Activated gamma-delta T cell (primary cell): ENCODE data around the gene CUEDC1.

Source experiments
- DNase-seq: peaks from one replicate; lab custom pipeline; 2025; lab: John Stamatoyannopoulos, UW

CUEDC1 gene

GRCh38 chr17:57957120-57957850 is 2.1 kb upstream of the CUEDC1 start:
- no peak for DNase-seq

DNA sequence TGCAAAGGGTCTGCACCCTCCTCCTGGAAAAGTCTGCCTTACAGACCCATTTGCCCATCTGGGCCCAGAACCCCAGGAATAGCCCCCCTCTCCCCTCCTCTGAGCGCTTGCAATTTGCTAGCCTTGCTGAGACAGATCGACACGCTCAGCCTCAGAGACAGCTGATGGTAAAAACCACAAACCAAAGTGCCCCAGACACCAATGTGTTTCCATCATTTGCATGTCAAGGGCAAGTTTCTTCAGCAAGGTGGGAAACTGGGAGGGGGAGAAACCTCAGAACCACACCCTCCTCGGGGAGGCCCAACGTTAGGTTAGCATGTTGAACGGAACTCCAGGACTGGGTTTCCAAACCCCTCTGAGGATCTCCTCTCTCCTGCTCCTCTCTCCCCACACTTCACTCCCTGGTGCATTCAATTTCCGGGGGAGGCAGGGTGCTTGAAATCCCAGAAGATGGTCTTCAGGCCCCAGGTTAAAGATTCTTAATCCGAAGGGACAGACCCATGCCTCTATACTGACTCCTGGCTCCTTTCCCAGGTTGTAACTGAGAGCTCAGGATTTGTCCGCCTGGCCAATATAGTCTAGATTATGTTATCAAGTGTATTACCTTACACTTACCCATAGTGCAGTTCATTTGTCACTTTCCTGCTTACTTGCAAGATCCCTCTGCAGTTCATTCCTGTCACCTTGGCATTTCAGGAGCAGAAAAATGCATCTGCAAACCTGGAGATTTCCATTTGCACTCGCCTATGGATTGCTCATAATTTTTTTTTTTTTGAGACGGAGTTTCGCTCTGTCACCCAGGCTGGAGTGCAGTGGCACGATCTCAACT is 1.3 kb upstream of the CUEDC1 start:
- no peak for DNase-seq

DNA sequence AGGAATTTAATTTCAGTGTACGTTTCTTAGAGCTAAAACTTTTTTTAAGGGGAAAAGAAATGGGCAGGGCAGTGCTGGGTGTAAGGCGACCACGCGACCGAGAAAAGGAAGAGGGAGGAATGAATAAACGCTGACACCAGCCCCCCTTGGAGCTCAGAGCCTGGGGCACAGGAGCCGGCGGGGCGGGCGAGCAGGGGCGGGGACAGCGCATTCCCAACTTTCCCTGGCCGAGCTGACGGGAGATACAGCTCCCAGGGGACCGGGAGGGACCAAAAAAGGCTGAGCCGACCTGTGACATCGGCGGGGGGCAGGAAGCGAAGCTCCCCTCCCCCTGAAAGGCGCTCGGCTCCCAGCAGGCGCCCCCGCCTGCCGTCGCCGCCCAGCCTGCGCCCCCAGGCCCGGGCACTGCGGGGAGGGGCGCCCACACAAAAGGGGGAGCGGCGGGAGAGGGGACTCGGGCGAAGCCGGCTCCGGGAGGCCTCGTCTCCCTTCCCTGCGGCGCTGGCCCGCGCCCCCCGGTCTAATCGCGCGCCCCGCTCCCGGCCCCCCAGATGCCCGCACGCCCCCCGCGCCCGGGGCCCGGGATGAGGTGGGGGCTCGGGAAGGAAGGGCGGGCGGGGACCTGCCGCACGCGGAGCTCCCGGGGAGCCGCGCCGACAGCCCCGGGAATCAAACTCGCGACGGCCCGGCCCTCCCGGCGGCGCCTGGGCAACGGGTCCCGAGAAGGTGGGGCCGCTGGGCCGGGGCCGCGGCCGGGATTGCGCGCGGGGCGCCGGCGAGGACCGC is 622 bp downstream of the CUEDC1 start:
- DNase-seq = no peak

GRCh38 chr17:57953705-57954396 is 1.4 kb downstream of the CUEDC1 start:
- no peak for DNase-seq

- DNase-seq = no peak
Observed at GRCh38 chr17:57953219-57953618, 2.0 kb downstream of the CUEDC1 start.

- no peak for DNase-seq
Observed at GRCh38 chr17:57949649-57950048, 5.6 kb downstream of the CUEDC1 start.

- DNase-seq = no peak
Observed at GRCh38 chr17:57948555-57949420, 6.4 kb downstream of the CUEDC1 start.

- no peak for DNase-seq
Observed at GRCh38 chr17:57948169-57948554, 7.0 kb downstream of the CUEDC1 start.

- no peak for DNase-seq
Observed at GRCh38 chr17:57947369-57947768, 7.8 kb downstream of the CUEDC1 start.

DNA sequence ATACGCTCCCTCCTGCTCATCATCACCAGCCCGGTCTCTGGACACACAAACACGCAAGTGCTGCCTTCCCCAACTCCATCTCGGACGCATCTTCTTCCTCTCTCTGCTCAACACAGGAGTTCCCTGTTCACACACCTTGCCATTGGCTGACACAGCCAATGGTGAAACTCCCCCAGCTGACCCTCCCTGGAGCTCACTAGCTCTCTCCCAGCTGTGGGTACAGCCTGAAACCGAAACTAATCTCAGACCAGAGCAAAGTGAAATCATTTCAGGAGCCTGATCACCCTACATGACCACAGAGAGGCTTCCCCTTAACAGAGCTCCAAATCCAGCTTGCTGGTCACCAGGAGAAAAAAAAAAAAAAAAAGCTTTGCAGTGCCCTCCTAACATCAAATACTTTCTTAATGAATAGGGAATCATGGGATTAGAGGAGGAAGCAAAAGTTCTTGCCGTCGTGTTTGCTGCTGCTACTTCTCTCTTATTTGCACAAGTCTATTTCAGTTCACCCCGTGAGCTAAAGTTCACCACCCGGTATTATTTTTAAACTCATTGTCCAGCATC is 8.3 kb downstream of the CUEDC1 start:
- DNase-seq = no peak

DNA sequence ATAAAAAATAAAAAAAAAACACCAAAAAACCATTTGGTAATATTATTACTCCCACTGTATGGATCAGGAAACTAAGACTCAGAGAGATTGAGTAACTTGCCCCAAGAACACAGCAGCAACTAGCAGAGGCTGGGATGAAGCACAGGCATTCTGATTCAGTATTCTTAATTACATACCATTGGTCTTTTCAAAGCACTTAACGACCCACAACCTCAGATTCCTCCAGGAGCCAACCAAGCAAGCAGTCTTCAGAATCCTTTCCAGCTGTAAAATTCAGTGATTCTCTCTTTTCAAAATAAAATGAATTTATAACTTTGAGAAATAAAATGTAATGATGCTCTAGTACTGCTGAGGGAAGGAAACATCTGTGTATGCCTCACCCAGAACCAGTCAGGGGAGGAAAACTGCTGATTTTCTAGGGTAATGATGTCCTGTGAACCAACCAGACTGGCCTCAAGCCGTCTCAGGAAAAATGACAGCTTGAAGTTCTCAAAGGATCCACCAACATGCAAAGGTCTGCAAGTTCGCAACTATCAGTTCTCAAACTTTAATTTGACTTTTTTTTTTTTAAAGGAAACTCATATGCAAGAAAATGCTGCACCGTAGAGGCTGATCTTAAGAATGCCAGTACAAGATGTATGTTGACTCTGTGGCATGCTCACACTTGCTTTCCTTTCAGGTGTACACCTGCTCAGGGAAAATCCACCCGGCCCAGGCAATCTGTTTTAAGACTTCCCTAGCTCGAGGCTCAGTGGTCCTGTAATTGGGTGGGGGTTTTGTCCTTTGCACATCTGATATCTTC is 9.0 kb downstream of the CUEDC1 start:
- DNase-seq = no peak

GRCh38 chr17:57944908-57945307 is 10.3 kb downstream of the CUEDC1 start:
- DNase-seq = no peak

DNA sequence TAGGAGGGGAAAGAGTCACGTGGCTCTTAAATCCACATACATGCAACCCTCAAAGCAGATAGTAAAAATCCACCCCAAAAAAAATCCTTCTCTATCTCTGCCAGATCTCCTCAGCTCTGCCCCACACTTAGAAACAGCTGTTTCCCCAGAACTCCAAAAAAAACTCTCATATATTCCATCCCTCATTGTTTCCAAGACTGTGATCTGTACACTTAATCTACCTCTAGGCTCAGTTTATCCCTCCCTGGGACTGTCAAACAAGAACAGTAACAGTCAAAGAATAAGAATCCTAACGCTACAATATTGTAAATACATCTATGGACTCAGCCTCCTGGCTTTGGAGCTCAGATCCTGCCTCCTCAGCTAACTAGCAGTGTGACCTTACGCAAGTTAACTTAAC is 11.6 kb downstream of the CUEDC1 start:
- no peak for DNase-seq

GRCh38 chr17:57943140-57943539 is 12.1 kb downstream of the CUEDC1 start:
- DNase-seq = no peak

DNA sequence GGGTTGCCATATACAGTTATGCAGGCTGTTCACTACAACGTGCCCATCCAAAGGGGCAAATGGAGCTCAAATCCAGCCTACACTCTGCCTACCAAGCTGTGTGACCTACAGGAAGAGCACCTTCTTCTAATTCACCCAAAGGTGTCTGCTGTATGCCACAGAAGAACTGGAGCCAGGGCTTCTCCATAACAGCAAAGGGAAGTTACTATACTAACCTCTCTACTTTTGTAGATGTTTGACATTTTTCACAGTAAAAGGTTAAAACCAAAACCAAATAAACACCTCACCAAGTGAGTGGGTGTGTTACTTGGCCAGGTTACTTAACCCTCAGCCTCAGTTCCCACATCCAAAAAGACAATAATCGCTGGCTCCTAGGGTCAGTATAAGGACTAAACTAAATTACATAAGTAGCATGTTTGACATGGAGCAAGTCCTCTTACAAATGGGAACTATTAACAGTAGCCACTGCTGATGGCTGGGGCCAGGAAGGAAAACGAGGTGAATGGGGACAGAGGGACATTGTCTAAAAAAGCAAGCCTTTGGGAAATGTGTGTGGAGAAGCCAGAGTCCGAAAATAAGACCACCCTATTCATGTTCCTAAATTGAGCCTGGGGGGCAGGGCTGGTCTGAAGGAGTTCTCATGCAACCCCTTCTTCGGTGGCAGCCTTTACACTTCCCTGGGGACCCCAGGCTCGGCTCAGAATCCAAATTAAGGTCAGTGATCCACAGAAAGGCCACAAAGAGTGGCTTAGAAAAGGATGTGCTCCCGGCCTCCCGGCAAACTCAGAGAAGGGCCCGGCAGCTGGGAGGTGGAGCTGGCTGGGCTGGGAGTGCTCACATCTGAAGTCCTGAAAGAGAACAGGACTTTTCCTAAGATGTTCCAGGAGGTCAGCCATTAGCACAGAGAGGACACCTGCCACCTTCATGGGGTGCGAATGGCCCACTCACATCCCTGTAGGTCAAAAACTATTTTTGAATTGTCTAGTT is 13.5 kb downstream of the CUEDC1 start:
- no peak for DNase-seq

DNA sequence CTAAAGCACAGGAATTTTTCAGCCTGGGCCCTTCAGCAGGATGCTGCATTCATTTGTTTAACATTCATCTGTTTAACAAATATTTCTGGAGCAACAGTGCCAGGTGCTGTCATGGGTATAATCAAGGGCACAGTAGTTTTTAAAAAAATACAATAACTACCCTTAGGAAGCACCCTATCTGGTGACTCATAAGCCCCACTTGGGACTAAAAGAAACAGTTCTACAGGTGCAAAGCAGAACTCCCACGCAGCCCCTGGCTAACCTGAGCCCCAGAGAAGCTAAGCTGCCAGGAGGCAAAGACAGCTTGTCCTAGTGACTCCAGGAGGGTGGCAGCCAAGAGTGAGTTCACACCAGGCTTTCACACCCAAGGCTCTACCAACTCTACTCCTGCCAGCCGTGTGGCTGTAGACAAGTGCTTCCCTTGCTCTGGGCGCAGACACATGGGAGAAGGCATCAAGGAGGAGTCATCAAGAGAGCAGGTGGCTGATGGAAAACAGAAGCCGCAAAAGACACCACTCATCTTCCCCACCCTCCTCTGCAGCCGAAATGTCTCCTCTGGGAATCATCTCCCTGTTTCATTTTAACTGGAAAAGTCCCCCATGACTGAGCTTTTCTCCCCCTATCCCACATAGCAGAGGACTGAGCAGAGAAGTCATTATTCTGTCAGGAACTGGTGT is 14.4 kb downstream of the CUEDC1 start:
- DNase-seq = no peak

DNA sequence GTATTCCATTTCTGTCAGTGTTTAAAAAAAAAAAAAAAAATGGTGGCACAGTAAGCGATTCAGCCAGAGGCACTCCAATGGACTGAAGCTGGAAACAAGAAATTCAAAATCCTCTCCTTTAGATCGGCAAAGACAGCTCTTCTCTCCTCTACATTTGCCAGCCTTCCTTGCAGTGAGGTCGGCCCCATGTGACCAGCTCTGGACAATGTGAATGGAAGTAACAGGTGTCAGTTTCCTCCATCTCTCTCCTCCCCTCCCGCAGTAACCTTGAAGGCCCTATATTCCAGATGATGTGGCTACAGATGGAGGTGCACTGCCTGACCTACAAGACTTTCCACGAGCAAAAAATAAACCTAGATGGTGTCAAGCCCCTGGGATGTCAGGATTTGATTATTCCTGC is 15.0 kb downstream of the CUEDC1 start:
- DNase-seq = no peak

DNA sequence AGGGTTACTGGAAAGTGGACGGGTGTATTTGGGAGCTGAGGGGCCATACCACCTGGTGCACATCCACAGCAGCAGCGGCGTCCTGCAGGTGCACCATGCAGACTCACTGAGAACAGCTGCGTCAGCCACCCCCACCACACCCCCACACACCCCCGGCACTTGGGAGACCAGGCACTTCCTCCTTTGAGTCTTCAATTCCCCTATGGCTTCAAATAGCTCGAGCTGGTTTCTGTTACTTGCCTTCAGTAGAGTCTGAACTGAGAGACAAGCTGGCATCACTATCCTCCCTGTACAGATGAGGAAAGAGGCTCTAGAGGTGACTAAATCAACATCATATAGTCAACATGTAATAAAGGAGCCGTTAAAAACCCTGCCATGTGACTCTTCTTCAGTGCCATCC is 15.4 kb downstream of the CUEDC1 start:
- no peak for DNase-seq
